Measurements from ENCODE around the gene SLC35G1. TPM values are rescaled to one million over a fixed set of nuclear protein-coding genes. Genes with fewer than 3 reads are reported as not detected.

The SLC35G1 gene
- total RNA-seq, 1 experiment from 2014 or later = 9.4 TPM

DNA sequence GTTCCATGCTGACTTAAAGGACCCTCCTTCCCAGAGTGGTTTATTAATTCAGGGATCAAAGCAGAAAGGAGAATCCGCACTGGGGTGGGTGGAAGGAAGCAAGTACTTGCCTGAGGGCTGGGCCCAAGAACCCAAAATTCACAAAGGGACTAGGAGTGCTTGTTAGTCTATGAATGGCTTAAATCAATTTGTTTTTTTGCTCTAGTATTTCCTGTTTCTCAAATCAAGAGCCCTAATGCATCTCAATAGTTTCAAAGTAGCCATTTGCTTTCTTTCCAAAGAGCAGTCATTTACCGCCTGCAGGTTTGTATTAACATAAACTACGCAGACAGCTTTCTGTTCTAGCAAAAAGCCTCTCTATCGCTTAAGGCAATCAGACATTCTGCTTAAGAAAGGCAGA lies 44.2 kb upstream of the SLC35G1 start:
- no peak overlapping the region for H3K9ac ChIP-seq (ENCODE audit: low read length)
- no peaks in the 10 kb centered on the region for H3K79me2 ChIP-seq (ENCODE audit: insufficient read depth, low read length)
- ATAC-seq = no peak
- H3K36me3 ChIP-seq (ENCODE audit: control insufficient read depth in 1 of 2, insufficient read depth in 2 of 2, low read length in 2 of 2) = no peaks in the 10 kb centered on the region
- ChIA-PET CTCF (no interaction called here), POLR2A (no interaction called here), RAD21 (ENCODE audit: low non-redundant PET in 1 of 2, low total read pairs in 2 of 2, uncharacterized antibody in 2 of 2, unreplicated experiment in 2 of 2) (no interaction called here)
- H3K27me3 ChIP-seq (ENCODE audit: insufficient read depth, low read length) = no peaks in the 10 kb centered on the region
- H3K9me2 ChIP-seq (ENCODE audit: insufficient read depth) = no peaks in the 10 kb centered on the region
- TF ChIP-seq CEBPB (IDR thresholded peaks at IDR 0.05; ENCODE audit: low read depth) (no peak), ZFX (IDR thresholded peaks at IDR 0.05) (no peak)
- no peaks in the 10 kb centered on the region for H4K20me1 ChIP-seq (ENCODE audit: insufficient read depth)
- intact Hi-C loops (cut with micrococcal nuclease) = no loop called here
- H3K27ac ChIP-seq (ENCODE audit: low read depth, low read length) = no peak overlapping the region
- no peaks in the 10 kb centered on the region for H3K9me3 ChIP-seq (ENCODE audit: control insufficient read depth in 1 of 2, insufficient read depth in 1 of 2, low read depth in 1 of 2, low read length in 2 of 2)
- H3K4me1 ChIP-seq (ENCODE audit: control insufficient read depth in 1 of 2, insufficient read depth in 2 of 2, low read length in 2 of 2) = no peaks in the 10 kb centered on the region
- H3K4me2 ChIP-seq (ENCODE audit: low read length) = no peak overlapping the region
- no TSS peak for BruUV-seq (replicated peaks)
- no peak overlapping the region for H2AFZ ChIP-seq (ENCODE audit: low read depth, low read length, poor library complexity, severe bottlenecking)
- no peak for DNase-seq (ENCODE audit: low read depth, low spot score)
- H3K4me3 ChIP-seq (replicated peaks in 1 of 2; ENCODE audit: low read depth in 1 of 2, low read length in 2 of 2) = no peak overlapping the region

DNA sequence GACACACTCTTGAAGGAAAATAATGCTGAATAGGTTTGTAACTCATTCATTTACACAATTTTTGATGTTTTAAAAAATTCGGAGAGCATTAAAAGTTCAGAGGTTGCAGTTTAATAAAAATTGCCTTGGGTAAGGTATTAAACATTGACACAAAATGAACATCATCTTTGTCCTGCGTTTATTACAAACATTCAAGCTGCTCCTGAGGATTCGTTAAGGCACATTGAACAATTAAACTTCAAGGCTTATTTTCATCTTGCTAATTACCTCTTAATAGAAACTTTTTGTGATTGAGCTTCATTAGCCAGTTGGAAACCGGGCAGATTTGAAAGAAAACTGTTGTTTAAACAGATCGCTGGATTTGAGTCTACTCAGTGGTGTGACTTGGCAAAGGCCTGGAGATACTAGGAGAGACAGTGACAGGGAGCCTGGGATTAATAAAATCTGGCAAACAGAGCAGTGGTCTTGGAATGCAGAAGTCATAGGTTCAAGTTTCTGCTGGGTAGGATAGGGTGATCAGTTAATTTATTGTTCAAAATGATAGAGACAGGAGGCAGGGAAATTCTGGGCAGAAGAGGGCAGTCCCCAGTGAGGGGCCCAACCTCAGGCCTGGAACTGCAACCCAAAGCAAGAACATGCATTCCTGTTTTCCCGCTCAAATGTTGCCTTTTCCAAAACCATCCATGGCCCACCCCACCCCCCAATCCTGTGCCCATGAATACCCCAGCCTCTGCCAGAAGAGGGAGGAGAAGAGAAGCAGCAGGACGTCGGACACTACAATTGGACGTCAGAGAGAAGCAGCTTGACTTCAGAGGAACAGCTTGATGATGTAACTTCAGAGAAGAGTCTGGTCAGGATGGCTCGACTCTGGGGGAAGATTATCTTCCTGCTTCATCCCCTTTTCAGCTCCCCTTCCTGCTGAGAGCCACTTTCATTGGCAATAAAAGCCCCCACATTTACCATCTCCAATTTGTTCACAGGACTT lies 43.5 kb upstream of the SLC35G1 start:
- ChIA-PET CTCF (no interaction called here), POLR2A (no interaction called here), RAD21 (ENCODE audit: low non-redundant PET in 1 of 2, low total read pairs in 2 of 2, uncharacterized antibody in 2 of 2, unreplicated experiment in 2 of 2) (no interaction called here)
- no peaks in the 10 kb centered on the region for H3K27me3 ChIP-seq (ENCODE audit: insufficient read depth, low read length)
- no peaks in the 10 kb centered on the region for H3K36me3 ChIP-seq (ENCODE audit: control insufficient read depth in 1 of 2, insufficient read depth in 2 of 2, low read length in 2 of 2)
- TF ChIP-seq, protein P1, sequence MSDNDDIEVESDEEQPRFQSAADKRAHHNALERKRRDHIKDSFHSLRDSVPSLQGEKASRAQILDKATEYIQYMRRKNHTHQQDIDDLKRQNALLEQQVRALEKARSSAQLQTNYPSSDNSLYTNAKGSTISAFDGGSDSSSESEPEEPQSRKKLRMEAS (IDR thresholded peaks at IDR 0.05) = no peak
- TF ChIP-seq SRF (IDR thresholded peaks at IDR 0.05; ENCODE audit: low read depth) = no peak
- no peak for TF ChIP-seq EZH2 (IDR thresholded peaks at IDR 0.05)
- TF ChIP-seq JUND (IDR thresholded peaks at IDR 0.05) = no peak
- TF ChIP-seq, protein P2, sequence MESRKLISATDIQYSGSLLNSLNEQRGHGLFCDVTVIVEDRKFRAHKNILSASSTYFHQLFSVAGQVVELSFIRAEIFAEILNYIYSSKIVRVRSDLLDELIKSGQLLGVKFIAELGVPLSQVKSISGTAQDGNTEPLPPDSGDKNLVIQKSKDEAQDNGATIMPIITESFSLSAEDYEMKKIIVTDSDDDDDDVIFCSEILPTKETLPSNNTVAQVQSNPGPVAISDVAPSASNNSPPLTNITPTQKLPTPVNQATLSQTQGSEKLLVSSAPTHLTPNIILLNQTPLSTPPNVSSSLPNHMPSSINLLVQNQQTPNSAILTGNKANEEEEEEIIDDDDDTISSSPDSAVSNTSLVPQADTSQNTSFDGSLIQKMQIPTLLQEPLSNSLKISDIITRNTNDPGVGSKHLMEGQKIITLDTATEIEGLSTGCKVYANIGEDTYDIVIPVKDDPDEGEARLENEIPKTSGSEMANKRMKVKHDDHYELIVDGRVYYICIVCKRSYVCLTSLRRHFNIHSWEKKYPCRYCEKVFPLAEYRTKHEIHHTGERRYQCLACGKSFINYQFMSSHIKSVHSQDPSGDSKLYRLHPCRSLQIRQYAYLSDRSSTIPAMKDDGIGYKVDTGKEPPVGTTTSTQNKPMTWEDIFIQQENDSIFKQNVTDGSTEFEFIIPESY (IDR thresholded peaks at IDR 0.05; ENCODE audit: extremely low read depth, insufficient replicate concordance, low read length) = no peak
- TF ChIP-seq ZNF274 (IDR thresholded peaks at IDR 0.05; ENCODE audit: low read depth, low read length) = no peak
- no peak for DNase-seq (ENCODE audit: low read depth, low spot score)
- intact Hi-C loops (cut with micrococcal nuclease) = no loop called here
- H4K20me1 ChIP-seq (ENCODE audit: insufficient read depth) = no peaks in the 10 kb centered on the region
- BruUV-seq (replicated peaks) = no TSS peak
- H3K79me2 ChIP-seq (ENCODE audit: insufficient read depth, low read length) = no peaks in the 10 kb centered on the region
- no peak overlapping the region for H3K4me2 ChIP-seq (ENCODE audit: low read length)
- ATAC-seq = no peak
- H3K27ac ChIP-seq (ENCODE audit: low read depth, low read length) = no peak overlapping the region
- no peak overlapping the region for H2AFZ ChIP-seq (ENCODE audit: low read depth, low read length, poor library complexity, severe bottlenecking)
- no peaks in the 10 kb centered on the region for H3K9me3 ChIP-seq (ENCODE audit: control insufficient read depth in 1 of 2, insufficient read depth in 1 of 2, low read depth in 1 of 2, low read length in 2 of 2)
- H3K9me2 ChIP-seq (ENCODE audit: insufficient read depth) = no peaks in the 10 kb centered on the region
- H3K4me3 ChIP-seq (replicated peaks in 1 of 2; ENCODE audit: low read depth in 1 of 2, low read length in 2 of 2) = no peak overlapping the region
- H3K9ac ChIP-seq (ENCODE audit: low read length) = no peak overlapping the region
- no peaks in the 10 kb centered on the region for H3K4me1 ChIP-seq (ENCODE audit: control insufficient read depth in 1 of 2, insufficient read depth in 2 of 2, low read length in 2 of 2)
